AG10803 (cell line): Measurements from ENCODE around the gene ZNF761.
"Not testable (repeated sequence)": the region's sequence is repeated elsewhere in the genome, so short reads cannot be mapped to it uniquely, and the experiment has no call there.

Source experiments
- DNase-seq: peaks from one replicate; pipeline ENCODE4 v3.0.0; 2010; ENCODE audit warnings: low read depth
- H3K4me3 ChIP-seq: 2 replicates; pipeline ENCODE4 v1.5.1; 2011; ENCODE audit warnings: mild to moderate bottlenecking, low read length, control low read depth
- TF ChIP-seq, protein P1 (sequence below): conservative IDR thresholded peaks from 2 replicates; pipeline ENCODE4 v1.5.1; 2011; ENCODE audit warnings: mild to moderate bottlenecking, low read length, control low read depth, inconsistent platforms

ZNF761 gene

DNA sequence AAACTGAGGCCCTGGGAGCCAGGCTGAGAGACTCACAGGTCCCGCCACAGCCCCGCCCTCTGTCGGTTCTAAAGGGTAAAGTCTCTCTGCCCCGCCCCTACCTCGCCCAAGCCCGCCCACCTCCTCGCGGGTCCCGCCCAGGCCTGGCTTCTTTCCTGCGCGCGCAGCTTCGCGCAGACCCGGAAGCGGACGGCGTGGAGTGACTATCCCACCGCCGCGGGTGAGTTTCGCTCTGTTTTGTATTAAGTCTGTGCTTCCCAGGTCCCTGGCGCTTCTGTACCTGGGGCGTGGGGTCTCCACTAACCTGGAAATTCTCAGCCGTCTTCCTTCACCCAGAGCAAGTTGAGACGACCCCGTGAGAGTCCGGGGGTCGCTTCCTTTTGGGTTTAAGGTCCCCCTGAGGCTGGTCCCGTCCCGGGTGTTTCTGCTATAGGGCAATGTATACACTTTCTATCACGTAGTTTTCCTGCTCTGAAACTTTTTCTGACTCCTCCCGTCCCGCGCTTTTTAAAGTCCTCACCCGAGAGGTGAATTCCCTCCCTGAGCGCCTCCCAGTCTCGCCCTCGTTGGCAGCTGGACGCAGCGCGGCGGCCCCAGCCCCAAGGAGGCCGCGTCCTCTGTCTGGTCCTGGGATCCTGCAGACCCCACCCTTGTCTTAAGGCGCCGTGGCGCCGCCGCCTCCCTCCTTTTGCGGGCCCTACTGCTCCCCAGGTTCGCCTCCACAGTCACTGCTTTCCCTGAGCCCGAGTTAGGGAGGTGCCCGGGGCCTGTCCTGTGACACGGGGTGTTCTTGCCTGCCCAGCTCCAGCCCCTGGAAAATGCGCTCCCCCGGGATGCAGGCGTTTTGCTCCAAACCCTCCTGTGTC lies 36.6 kb upstream of the ZNF761 start, which contains the start of gene ZNF765:
TSS of gene ZNF765 (plus strand) at position 176 of the 866 bp plus-strand sequence. CDS start 2,867 bp downstream, outside the sequence.
- TF ChIP-seq, protein P1, sequence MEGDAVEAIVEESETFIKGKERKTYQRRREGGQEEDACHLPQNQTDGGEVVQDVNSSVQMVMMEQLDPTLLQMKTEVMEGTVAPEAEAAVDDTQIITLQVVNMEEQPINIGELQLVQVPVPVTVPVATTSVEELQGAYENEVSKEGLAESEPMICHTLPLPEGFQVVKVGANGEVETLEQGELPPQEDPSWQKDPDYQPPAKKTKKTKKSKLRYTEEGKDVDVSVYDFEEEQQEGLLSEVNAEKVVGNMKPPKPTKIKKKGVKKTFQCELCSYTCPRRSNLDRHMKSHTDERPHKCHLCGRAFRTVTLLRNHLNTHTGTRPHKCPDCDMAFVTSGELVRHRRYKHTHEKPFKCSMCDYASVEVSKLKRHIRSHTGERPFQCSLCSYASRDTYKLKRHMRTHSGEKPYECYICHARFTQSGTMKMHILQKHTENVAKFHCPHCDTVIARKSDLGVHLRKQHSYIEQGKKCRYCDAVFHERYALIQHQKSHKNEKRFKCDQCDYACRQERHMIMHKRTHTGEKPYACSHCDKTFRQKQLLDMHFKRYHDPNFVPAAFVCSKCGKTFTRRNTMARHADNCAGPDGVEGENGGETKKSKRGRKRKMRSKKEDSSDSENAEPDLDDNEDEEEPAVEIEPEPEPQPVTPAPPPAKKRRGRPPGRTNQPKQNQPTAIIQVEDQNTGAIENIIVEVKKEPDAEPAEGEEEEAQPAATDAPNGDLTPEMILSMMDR = peak; percentile 51
- DNase-seq = peak; percentile 91
- peak within 1 kb of the TSS; percentile 84 for H3K4me3 ChIP-seq

DNA sequence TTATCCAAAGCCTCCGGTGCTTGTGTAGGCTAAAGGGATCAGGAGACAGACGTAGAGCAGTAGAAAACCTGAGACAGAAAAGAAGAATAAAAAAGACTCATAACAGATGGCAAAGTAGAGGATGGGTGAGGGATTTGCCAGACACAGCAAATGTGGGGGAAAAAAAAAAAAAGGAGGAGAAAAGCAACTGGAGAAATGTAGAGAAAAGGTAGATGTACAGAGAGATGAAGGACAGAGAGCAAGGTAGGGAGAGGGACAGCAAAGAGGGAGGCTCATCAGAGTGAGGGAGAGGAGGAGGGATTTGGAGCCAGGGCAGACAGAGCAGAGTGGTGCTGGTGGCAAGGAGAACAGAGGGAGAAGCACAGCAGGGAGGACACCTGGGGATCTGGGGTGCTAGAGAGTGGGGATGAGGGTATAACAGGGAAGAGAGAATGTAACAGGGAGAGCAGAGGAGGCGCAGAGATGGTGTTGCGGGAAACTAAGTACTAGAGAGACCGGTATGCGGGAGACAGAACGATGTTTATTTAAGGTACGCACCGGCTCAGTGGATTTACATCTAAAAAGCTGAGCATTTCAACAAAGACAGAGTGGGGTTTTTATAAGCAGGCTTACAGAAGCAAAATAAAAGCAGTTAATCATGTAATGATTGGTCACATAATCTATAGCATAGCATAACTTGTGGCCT lies 35.8 kb upstream of the ZNF761 start:
- not testable (repeated sequence) for DNase-seq
- peak overlapping the region; percentile 84 for H3K4me3 ChIP-seq

DNA sequence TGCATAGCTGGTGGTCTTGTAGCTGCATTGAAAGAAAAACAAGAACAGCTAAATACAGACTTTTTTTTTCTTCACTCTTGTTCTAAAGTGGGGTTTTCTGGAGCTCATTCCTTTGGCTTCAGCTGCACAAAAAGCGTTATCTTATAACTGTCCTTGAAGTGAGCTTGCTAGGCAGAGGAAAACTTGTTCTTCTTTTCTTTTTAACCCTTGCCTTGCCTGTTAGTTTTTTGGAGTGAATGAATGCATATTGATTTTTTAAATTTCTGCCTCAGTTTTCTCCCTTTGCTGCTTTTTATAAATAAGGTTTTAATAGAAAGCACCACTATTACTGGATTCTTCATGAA lies 35.3 kb upstream of the ZNF761 start:
- H3K4me3 ChIP-seq = no peak overlapping the region
- DNase-seq = no peak
- TF ChIP-seq, protein P1 = no peak

DNA sequence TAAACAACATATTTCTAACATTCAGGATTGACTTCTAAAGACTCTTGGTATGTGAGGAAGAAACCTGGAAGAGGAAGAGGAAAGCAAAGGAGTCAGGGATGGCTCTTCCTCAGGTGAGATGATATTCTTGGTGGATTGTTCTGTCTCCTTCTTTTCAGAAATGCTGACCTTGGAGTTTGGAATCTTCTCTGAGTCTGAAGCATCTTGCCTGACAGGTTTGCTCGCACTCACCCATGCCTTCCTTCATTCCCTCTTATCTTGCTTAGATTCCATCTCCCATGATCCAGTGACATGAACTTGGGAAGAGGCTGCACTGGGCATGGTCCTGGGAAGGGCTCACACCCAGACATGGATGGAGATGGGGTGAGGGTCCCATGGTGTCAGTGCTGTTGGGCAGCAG lies 33.9 kb upstream of the ZNF761 start:
- not testable (repeated sequence) for H3K4me3 ChIP-seq, DNase-seq

DNA sequence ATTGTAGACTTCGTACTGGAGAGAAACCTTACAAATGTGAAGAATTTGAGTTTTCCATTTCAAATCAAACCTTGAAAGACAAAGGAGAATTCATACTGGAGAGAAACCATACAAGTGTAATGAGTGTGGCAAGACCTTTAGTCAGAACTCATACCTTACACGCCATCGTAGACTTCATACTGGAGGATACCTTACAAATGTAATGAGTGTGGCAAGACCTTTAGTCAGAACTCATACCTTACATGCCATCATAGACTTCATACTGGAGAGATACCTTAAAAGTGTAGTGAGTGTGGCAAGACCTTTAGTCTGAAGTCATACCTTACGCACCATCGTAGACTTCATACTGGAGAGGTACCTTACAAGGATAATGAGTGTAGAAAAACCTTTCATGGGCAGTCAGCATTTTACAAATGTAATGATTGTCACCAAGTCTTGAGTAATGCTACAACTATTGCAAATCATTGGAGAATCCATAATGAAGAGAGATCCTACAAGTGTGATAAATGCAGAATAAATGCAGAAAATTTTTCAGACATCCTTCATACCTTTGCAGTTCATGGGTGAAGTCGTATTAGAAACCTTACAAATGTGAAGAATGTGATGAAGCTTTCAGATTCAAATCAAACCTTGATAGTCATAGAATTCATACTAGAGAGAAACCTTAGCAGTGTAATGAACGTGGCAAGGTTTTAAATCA lies 22.1 kb upstream of the ZNF761 start:
- no peak for DNase-seq
- TF ChIP-seq, protein P1 = no peak
- H3K4me3 ChIP-seq = no peak overlapping the region

DNA sequence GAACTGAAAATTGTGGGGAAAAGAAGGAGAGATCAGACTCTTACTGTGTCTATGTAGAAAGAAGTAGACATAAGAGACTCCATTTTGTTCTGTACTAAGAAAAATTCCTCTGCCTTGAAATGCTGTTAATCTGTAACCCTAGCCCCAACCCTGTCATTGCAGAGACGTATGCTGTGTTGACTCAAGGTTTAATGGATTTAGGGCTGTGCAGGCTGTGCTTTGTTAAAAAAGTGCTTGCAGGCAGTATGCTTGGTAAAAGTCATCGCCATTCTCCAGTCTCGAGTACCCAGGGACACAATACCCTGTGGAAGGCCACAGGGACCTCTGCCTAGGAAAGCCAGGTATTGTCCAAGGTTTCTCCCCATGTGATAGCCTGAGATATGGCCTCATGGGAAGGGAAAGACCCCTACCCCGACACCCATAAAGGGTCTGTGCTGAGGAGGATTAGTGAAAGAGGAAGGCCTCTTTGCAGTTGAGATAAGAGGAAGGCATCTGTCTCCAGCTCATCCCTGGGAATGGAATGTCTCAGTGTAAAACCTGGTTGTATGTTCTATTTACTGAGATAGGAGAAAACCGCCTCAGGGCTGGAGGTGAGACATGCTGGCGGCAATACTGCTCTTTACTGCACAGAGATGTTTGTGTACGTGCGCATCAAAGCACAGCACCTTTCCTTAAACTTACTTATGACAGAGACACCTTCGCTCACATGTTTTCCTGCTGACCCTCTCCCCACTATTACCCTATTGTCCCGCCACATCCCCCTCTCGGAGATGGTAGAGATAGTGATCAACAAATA lies 11.1 kb upstream of the ZNF761 start:
- not testable (repeated sequence) for DNase-seq

DNA sequence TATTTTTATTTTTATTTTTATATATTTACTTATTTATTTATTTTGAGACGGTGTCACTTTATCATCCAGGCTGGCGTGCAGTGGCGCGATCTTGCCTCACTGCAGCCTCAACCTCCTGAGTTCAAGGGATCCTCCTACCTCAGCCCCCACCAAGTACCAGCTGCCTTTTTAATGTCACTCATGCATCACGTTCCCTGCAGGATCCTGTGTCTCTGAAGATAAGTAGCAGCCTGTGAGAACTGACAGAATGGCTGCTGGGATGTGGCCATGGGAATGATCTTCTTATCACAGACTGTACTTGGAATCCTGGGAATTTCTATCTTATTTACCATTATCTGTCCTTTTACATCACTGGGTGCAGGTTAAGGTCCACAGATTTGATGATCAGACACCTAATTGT lies 9.2 kb upstream of the ZNF761 start:
- TF ChIP-seq, protein P1 = no peak
- DNase-seq = no peak
- H3K4me3 ChIP-seq = no peak overlapping the region

More for the DNA sequence above, 11.1 kb upstream of the ZNF761 start:
- H3K4me3 ChIP-seq = not testable (repeated sequence)

DNA sequence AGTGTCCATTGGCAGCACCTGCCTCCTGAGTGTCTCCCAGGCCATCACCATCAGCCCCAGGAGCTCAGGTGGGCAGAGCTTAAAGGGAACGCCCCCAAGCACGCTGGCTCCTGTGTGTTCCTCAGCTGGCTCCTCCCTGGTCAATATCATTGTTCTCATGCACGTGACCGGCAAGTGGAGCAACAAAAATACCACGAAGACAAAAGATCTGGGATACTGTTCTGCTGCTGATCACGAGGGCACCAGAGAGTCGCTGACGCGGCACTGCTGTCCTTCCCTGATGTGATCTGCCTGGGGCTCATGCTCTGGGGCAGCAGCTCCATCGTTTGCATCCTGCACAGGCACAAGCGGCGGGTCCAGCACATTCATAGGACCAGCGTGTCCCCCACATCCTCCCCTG lies 8.7 kb upstream of the ZNF761 start:
- not testable (repeated sequence) for H3K4me3 ChIP-seq, DNase-seq

DNA sequence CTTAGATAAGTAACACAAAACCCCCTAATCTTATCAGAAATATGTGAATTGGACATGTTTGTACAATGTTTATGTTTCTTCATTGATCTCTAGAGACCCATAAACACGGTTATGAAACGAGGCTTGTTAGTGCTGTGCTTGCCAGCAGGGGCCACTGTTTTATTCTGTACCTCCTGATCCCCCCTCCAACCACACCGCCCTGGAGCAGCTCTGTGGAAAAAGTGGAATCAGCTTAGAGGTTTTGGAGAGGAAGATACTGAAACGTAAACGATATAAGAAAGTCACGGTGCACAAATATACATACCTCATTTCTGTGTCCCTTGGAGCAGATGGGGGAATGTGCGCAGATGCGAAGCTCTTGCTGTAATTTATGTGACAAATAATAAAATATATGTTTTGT lies 8.1 kb upstream of the ZNF761 start:
- DNase-seq, H3K4me3 ChIP-seq: not testable (repeated sequence)
